Subcutaneous adipose tissue (tissue), 4 donors: Measurements from ENCODE around the gene GRK3. TPM values are rescaled to one million over a fixed set of nuclear protein-coding genes. Genes with fewer than 3 reads are reported as not detected.

Experiments used
- CTCF ChIP-seq: fragments of 450-650 bp; IDR thresholded peaks from one replicate; pipeline ENCODE4 v1.5.1; 2016; ENCODE audit warnings: low read depth, mild to moderate bottlenecking, control low read depth, antibody characterized with exemption, moderate library complexity
- total RNA-seq, 4 donors: library from RNA; depleted of rRNA; stranded (reverse); fragments of >200 nt; gene quantifications; one replicate each; pipeline ENCODE4 v1.1.0, GENCODE V29; 2016

Gene GRK3
- total RNA-seq, 4 donors from 2014 or later, result 33.3 to 46.9 (median 41.2) TPM

DNA sequence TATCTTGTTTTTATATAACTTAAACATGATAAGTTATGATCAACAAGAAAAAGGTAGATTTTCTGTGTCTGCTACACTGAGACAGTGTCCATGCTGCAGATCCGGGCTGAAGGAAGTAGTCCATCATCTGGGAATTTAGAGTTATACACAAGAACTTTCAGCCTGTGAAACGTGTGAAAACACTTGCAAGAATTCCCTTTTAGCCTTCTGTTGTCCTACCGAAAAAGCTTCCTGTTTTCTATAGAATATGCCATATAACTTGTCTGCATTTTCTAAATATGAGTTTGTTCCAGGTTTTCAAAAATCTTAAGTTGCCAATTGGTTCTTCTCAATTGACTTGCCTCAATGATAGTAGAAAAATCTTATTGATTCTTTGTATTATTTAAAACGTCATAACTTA is 113.2 kb downstream of the GRK3 start:
- no peak for TF ChIP-seq CTCF

DNA sequence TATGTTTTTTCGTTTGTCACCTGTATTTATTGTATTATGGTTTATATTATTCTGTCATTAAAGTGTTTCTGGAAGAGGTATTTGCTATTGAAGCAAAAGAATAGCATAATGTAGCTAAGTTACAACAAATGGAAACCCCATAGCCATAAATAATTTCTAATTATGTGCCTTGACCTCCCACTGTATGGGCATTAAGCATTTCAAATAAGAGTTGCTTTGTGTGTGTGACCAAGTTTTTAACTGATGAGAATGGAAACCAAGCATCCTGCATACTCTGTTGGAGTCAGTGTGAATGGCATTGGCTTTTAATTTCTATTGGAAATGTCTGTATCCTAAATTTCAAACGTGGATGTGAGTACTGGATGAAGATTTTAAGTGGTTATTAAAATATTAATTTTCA is 115.6 kb downstream of the GRK3 start:
- no peak for TF ChIP-seq CTCF

DNA sequence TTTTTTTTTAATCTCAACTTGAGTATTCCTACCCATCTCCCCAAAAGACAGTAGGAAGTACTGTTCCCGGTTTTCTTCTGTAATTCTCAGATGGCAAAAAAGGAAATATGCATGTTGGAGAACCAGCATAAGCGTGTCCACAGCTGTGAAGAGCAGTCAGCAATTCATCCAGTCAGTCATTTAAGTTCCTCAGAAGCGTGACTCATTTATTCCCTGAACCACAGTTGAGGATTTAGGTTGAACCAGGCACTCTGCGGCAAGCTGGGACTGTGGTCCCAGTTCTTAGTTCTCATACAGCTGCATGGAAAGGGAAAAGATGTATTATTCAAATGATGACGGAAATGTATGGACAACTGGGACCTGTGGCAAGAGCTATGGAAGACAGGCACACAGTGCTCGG is 116.5 kb downstream of the GRK3 start:
- TF ChIP-seq CTCF, result no peak

DNA sequence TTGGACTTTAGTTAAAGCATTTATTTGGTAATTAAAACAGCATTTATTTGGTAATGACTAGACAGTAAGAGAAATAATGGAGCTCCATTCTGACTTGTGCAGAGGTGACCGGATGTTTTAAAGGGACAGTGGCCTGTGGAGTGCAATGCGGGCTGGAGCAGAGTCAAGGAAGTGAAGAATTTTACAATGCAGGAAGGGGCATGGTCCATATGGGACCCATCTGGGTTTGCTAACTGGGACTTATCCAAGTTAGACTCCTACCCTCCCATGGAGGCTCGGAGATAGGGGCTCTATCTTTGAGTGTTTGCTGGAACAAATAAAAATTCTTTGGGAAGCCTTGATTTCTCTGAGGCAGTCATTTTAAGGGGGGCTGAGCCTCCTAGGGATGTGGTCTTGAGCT is 117.6 kb downstream of the GRK3 start:
- TF ChIP-seq CTCF, result no peak

GRCh38 chr22:25688627-25689026 is 124.2 kb downstream of the GRK3 start:
- TF ChIP-seq CTCF, result no peak

DNA sequence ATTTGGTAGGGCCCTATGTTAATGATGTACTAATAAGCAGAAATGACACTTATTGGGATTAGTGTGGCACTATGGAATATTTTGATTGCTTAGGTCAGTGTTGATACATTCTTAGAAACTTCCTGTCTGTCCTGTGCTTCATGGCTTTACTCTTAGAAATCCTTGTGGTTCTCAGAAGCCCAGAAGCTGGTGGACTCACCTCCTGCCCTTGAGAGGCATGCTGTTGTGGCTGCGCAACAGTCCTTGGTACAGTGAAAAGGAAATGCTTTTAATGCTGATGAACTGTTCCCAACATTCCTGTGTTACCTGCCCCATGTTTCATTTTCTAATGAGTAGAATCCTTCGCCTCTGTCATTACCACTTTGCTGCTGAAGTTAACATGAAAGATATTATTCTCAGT is 125.2 kb downstream of the GRK3 start:
- TF ChIP-seq CTCF, result no peak

DNA sequence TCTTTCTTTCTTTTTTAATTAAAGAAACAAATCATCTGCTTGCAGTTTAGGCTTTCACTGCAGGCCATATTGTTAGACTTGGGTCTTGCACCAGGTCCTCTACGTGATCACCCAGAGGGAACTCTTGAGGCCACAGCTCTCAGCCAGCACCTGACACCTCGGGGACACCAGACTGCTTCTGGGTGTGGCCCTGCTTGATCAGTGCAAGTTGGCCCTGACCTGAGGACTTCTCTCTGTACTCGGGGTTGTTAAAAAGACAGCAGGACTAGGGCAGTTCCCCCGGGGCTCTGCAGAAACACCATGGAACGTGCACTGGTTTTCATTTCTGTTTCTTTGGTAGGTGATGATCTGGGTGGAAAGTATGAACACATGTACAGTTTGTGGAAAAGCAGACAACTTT is 126.3 kb downstream of the GRK3 start:
- TF ChIP-seq CTCF, result no peak
